ENCODE results near the gene CLEC4A. TPM values are rescaled to one million over a fixed set of nuclear protein-coding genes. Genes with fewer than 3 reads are reported as not detected.
"Not testable (repeated sequence)": the region's sequence is repeated elsewhere in the genome, so short reads cannot be mapped to it uniquely, and the experiment has no call there.

The CLEC4A gene
- total RNA-seq, 1 donor from 2014 or later = 0.53 TPM

DNA sequence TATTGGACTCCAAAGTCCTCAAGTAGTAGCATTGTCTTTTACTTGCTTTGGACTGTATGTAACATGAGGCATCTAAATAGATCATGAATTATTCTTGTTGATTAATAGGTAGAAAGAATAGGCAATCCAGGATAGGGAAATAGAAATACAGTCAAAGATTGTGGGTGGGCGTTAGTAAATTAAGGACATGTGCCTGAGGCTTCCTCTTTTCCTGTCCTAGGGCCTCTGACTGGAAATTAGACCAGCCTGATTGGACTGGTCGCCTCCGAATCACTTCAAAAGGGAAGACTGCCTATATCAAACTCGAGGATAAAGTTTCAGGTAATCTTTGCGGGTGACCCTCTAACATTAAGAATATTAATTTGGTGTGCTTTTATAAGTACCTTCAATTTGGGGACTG is 33.7 kb upstream of the CLEC4A start:
- H3K36me3 ChIP-seq (ENCODE audit: control insufficient read depth, insufficient read depth, low read length) = peaks cover 9% of the 10 kb centered on the region
- no peak for FAIRE-seq
- TF ChIP-seq, protein P1, sequence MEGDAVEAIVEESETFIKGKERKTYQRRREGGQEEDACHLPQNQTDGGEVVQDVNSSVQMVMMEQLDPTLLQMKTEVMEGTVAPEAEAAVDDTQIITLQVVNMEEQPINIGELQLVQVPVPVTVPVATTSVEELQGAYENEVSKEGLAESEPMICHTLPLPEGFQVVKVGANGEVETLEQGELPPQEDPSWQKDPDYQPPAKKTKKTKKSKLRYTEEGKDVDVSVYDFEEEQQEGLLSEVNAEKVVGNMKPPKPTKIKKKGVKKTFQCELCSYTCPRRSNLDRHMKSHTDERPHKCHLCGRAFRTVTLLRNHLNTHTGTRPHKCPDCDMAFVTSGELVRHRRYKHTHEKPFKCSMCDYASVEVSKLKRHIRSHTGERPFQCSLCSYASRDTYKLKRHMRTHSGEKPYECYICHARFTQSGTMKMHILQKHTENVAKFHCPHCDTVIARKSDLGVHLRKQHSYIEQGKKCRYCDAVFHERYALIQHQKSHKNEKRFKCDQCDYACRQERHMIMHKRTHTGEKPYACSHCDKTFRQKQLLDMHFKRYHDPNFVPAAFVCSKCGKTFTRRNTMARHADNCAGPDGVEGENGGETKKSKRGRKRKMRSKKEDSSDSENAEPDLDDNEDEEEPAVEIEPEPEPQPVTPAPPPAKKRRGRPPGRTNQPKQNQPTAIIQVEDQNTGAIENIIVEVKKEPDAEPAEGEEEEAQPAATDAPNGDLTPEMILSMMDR (IDR thresholded peaks at IDR 0.05; ENCODE audit: insufficient read depth, low read length, severe bottlenecking) = no peak

DNA sequence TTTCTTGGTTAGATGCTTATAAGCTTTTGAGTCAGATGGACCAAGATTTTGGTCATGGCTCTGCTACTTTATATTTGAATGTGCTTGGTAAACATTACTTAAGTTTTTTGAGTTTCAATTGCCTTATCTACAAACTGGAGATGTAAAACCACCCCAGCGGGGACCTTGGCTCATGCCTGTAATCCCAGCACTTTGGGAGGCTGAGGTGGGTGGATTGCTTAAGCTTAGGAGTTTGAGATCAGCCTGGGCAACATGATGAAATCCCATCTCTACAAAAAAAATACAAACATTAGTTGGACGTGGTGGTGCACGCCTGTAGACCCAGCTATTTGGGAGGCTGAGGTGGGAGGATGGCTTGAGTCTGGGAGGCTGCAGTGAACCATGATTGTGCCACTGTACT is 30.1 kb upstream of the CLEC4A start:
- TF ChIP-seq, protein P1 (IDR thresholded peaks at IDR 0.05; ENCODE audit: insufficient read depth, low read length, severe bottlenecking) = no peak
- Histone ChIP-seq H3K27me3 (ENCODE audit: control insufficient read depth, insufficient read depth, low read length) (no peaks in the 10 kb centered on the region), H3K4me3 (ENCODE audit: low read depth, low read length) (no peak overlapping the region), H3K36me3 (ENCODE audit: control insufficient read depth, insufficient read depth, low read length) (peaks cover 12% of the 10 kb centered on the region)
- DNase-seq (ENCODE audit: low read depth) (no peak), FAIRE-seq (no peak)

More for the DNA sequence above, 33.7 kb upstream of the CLEC4A start:
- Histone ChIP-seq H3K4me3 (ENCODE audit: low read depth, low read length) (no peak overlapping the region), H3K27me3 (ENCODE audit: control insufficient read depth, insufficient read depth, low read length) (no peaks in the 10 kb centered on the region)
- DNase-seq (ENCODE audit: low read depth) = no peak

DNA sequence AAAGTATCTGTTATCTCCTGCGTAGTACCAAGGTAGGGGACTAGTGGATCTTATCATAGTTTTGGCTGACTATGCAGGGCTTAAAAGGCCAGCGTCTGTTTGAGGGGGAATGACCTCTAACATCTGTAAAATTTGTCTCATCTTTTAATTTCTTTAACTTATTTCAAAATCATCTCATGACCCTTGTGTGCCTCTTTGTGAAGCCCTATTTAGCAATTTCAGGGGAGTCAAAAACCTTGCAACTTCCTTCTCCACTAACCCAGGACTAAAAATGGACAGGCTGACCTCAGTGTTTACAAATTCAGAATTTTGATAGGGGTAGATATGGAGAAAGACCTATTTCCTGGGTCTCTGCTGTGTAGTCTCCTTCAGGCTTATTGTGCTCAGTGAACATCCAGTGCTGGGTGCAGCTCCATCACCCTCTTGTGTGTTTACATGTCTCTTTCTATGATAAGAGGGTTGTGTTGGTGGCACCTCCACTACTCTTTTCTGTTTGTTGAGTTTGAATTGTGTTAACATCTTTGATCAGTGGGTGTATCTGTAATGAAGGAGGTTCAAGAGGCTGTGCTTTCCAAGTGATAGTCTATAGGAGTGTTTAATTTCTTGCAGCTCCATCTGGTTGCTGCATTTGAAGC is 27.0 kb upstream of the CLEC4A start:
- Histone ChIP-seq H3K27me3 (ENCODE audit: control insufficient read depth, insufficient read depth, low read length) (no peaks in the 10 kb centered on the region), H3K36me3 (ENCODE audit: control insufficient read depth, insufficient read depth, low read length) (peaks cover 12% of the 10 kb centered on the region), H3K4me3 (ENCODE audit: low read depth, low read length) (no peak overlapping the region)
- no peak for DNase-seq (ENCODE audit: low read depth)
- no peak for FAIRE-seq
- TF ChIP-seq, protein P1 (IDR thresholded peaks at IDR 0.05; ENCODE audit: insufficient read depth, low read length, severe bottlenecking) = no peak

DNA sequence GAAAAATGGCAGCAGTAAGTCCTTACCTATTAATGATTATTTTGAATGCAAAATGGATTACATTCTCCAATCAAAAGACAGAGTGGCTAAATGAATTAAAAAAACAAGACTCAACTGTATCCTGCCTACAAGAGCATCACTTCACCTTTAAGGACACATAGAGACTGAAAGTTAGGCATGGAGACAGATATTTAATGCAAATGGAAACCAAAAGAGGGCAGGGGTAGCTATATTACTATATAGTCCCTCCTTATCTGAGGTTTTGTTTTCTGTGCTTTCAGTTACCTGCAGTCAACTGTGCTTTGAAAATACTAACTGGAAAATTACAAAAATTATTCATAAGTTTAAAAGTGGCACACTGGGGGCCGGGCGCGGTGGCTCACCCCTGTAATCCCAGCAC is 24.2 kb upstream of the CLEC4A start:
- Histone ChIP-seq H3K27me3 (ENCODE audit: control insufficient read depth, insufficient read depth, low read length) (no peaks in the 10 kb centered on the region), H3K4me3 (ENCODE audit: low read depth, low read length) (no peak overlapping the region), H3K36me3 (ENCODE audit: control insufficient read depth, insufficient read depth, low read length) (peaks cover 3% of the 10 kb centered on the region)
- DNase-seq (ENCODE audit: low read depth) (no peak), FAIRE-seq (no peak)
- TF ChIP-seq, protein P1 (IDR thresholded peaks at IDR 0.05; ENCODE audit: insufficient read depth, low read length, severe bottlenecking) = no peak

DNA sequence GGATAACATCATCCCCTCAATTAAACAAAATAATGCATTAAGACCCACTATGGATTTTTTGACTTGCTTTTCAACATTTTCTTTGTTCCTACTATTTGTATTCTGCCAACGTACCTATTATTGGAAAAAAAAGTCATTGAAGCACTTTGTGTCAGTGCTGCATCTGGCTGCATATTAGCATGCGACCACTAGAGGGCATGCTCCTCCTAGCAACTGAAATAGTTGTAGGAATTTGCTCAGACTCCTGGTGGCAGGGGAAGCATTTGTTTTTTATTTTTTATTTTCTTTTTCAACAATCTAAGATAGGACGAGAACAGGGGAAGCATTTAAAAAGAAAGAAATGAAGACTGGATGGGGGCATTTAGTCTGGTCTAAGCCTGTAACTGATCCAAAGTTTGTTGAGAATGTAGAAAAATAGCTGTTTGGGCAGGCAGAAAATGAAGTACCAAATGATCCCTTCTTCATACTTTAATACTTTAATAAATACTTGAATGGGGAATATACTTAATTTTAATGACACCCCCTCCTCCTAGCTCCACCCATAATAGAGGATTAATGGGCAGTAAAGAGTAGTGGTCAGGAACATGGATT is 14.5 kb upstream of the CLEC4A start:
- H3K4me3 ChIP-seq (ENCODE audit: low read depth, low read length) = no peak overlapping the region
- H3K36me3 ChIP-seq (ENCODE audit: control insufficient read depth, insufficient read depth, low read length) = no peaks in the 10 kb centered on the region
- no peaks in the 10 kb centered on the region for H3K27me3 ChIP-seq (ENCODE audit: control insufficient read depth, insufficient read depth, low read length)
- DNase-seq (ENCODE audit: low read depth) (peak; percentile 67), FAIRE-seq (no peak)
- TF ChIP-seq, protein P1 (IDR thresholded peaks at IDR 0.05; ENCODE audit: insufficient read depth, low read length, severe bottlenecking) = peak; percentile 84

DNA sequence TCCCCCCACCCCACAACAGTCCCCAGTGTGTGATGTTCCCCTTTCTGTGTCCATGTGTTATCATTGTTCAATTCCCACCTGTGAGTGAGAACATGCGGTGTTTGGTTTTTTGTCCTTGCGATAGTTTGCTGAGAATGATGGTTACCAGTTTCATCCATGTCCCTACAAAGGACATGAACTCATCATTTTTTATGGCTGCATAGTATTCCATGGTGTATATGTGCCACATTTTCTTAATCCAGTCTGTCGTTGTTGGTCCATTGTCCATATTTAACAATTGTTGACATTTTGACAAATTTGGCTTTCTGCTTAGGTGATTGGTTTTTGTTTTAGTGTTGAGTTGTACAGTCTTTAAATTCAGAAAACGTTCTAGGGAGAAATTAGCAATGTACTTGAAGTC is 10.3 kb upstream of the CLEC4A start:
- not testable (repeated sequence) for DNase-seq (ENCODE audit: low read depth); H3K27me3 ChIP-seq (ENCODE audit: control insufficient read depth, insufficient read depth, low read length); FAIRE-seq

More for the DNA sequence above, 10.3 kb upstream of the CLEC4A start:
- H3K36me3 ChIP-seq (ENCODE audit: control insufficient read depth, insufficient read depth, low read length); H3K4me3 ChIP-seq (ENCODE audit: low read depth, low read length): not testable (repeated sequence)
